SK-N-SH treated with all-trans-retinoic acid at 6 μM for 48 hours (cell line): Measurements from ENCODE around the gene LUC7L2.
"Not testable (repeated sequence)": the region's sequence is repeated elsewhere in the genome, so short reads cannot be mapped to it uniquely, and the experiment has no call there.

ENCODE experiments used
- ATAC-seq: fragments of 200-7000 bp; cut with Tn5 transposase; 3 replicates; pipeline ENCODE4 v1.9.1; 2020; ENCODE audit warnings: mild to moderate bottlenecking, moderate library complexity
- ARNTL ChIP-seq: fragments of 450-650 bp; formaldehyde crosslinking; IDR thresholded peaks from 2 replicates; pipeline ENCODE4 v1.5.0; 2020; ENCODE audit warnings: low read depth, mild to moderate bottlenecking, moderate library complexity, borderline replicate concordance
- BACH2 ChIP-seq: fragments of 250-450 bp; sonication (Bioruptor Pico); IDR thresholded peaks from 2 replicates; pipeline ENCODE4 v1.9.0; 2021; ENCODE audit warnings: mild to moderate bottlenecking, borderline replicate concordance
- CSDC2 ChIP-seq: fragments of 250-450 bp; sonication (Bioruptor Pico); IDR thresholded peaks from 2 replicates; pipeline ENCODE4 v1.5.0; 2020; ENCODE audit warnings: mild to moderate bottlenecking, moderate library complexity
- CSRNP3 ChIP-seq: fragments of 250-450 bp; sonication (Bioruptor Pico); IDR thresholded peaks from 2 replicates; pipeline ENCODE4 v1.5.1; 2021; ENCODE audit warnings: mild to moderate bottlenecking, moderate library complexity
- GLIS3 ChIP-seq: fragments of 250-450 bp; sonication (Bioruptor Pico); IDR thresholded peaks from 2 replicates; pipeline ENCODE4 v1.5.0; 2020; ENCODE audit warnings: mild to moderate bottlenecking, moderate library complexity
- ISL1 ChIP-seq: fragments of 250-450 bp; sonication (Bioruptor Pico); IDR thresholded peaks from 2 replicates; pipeline ENCODE4 v2.1.2; 2022; ENCODE audit warnings: mild to moderate bottlenecking, moderate library complexity
- PATZ1 ChIP-seq: fragments of 250-450 bp; sonication (Bioruptor Pico); IDR thresholded peaks from 2 replicates; pipeline ENCODE4 v1.8.0; 2020; ENCODE audit warnings: mild to moderate bottlenecking, moderate library complexity, borderline replicate concordance
- RARB ChIP-seq: fragments of 250-450 bp; sonication (Bioruptor Pico); IDR thresholded peaks from 2 replicates; pipeline ENCODE4 v1.8.0; 2021; ENCODE audit warnings: mild to moderate bottlenecking, moderate library complexity
- SNAI2 ChIP-seq: fragments of 250-450 bp; sonication (Bioruptor Pico); IDR thresholded peaks from 2 replicates; pipeline ENCODE4 v1.5.0; 2020; ENCODE audit warnings: mild to moderate bottlenecking, moderate library complexity
- TCF4 ChIP-seq: fragments of 250-450 bp; sonication (Bioruptor Pico); IDR thresholded peaks from 2 replicates; pipeline ENCODE4 v1.8.0; 2021; ENCODE audit warnings: mild to moderate bottlenecking, moderate library complexity, borderline replicate concordance
- ZFP3 ChIP-seq: fragments of 250-450 bp; sonication (Bioruptor Pico); IDR thresholded peaks from 2 replicates; pipeline ENCODE4 v1.5.0; 2020; ENCODE audit warnings: mild to moderate bottlenecking, moderate library complexity
- ZFP30 ChIP-seq: fragments of 450-650 bp; formaldehyde crosslinking; IDR thresholded peaks from 2 replicates; pipeline ENCODE4 v1.5.0; 2022; ENCODE audit warnings: mild to moderate bottlenecking, moderate library complexity
- ZNF565 ChIP-seq: fragments of 450-650 bp; formaldehyde crosslinking; conservative IDR thresholded peaks from 2 replicates; pipeline ENCODE4 v1.5.0; 2020; ENCODE audit warnings: low read depth, mild to moderate bottlenecking, moderate library complexity
- ZNF70 ChIP-seq: fragments of 450-650 bp; formaldehyde crosslinking; IDR thresholded peaks from 2 replicates; pipeline ENCODE4 v1.5.0; 2020; ENCODE audit warnings: mild to moderate bottlenecking, moderate library complexity
- ZNF8 ChIP-seq: fragments of 450-650 bp; formaldehyde crosslinking; IDR thresholded peaks from 2 replicates; pipeline ENCODE4 v1.5.0; 2020; ENCODE audit warnings: mild to moderate bottlenecking, moderate library complexity
- TF ChIP-seq, protein P1 (sequence below): fragments of 250-450 bp; sonication (Bioruptor Pico); IDR thresholded peaks from 2 replicates; pipeline ENCODE4 v1.5.1; 2020; ENCODE audit warnings: low read depth, mild to moderate bottlenecking, moderate library complexity
- TF ChIP-seq, protein P2 (sequence below): fragments of 250-450 bp; sonication (Bioruptor Pico); IDR thresholded peaks from 2 replicates; pipeline ENCODE4 v1.5.0; 2020; ENCODE audit warnings: mild to moderate bottlenecking, moderate library complexity
- TF ChIP-seq, protein P3 (sequence below): fragments of 250-450 bp; sonication (Bioruptor Pico); IDR thresholded peaks from 2 replicates; pipeline ENCODE4 v1.8.0; 2021; ENCODE audit warnings: low read depth, mild to moderate bottlenecking, moderate library complexity, borderline replicate concordance

Gene LUC7L2

GRCh38 chr7:139422126-139422525, 62.4 kb downstream of the LUC7L2 start:
- TF ChIP-seq CSDC2 (CRISPR knock-in tag) (no peak), GLIS3 (CRISPR knock-in tag) (no peak), CSRNP3 (CRISPR knock-in tag) (no peak), ZNF565 (CRISPR knock-in tag) (no peak), SNAI2 (CRISPR knock-in tag) (peak; percentile 70), ISL1 (CRISPR knock-in tag) (0 out of 2 replicates have a peak, but pooled peaks have one; percentile 9), ZNF8 (CRISPR knock-in tag) (peak; percentile 36; the same call in 1 of the 2 replicates), ZFP30 (CRISPR knock-in tag) (no peak), ARNTL (CRISPR knock-in tag) (no peak), ZNF70 (no peak), TCF4 (CRISPR knock-in tag) (peak; percentile 73; the same call in 1 of the 2 replicates), RARB (CRISPR knock-in tag) (no peak)
- TF ChIP-seq, protein P1, sequence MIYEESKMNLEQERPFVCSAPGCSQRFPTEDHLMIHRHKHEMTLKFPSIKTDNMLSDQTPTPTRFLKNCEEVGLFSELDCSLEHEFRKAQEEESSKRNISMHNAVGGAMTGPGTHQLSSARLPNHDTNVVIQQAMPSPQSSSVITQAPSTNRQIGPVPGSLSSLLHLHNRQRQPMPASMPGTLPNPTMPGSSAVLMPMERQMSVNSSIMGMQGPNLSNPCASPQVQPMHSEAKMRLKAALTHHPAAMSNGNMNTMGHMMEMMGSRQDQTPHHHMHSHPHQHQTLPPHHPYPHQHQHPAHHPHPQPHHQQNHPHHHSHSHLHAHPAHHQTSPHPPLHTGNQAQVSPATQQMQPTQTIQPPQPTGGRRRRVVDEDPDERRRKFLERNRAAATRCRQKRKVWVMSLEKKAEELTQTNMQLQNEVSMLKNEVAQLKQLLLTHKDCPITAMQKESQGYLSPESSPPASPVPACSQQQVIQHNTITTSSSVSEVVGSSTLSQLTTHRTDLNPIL (CRISPR knock-in tag), result no peak
- TF ChIP-seq, protein P2, sequence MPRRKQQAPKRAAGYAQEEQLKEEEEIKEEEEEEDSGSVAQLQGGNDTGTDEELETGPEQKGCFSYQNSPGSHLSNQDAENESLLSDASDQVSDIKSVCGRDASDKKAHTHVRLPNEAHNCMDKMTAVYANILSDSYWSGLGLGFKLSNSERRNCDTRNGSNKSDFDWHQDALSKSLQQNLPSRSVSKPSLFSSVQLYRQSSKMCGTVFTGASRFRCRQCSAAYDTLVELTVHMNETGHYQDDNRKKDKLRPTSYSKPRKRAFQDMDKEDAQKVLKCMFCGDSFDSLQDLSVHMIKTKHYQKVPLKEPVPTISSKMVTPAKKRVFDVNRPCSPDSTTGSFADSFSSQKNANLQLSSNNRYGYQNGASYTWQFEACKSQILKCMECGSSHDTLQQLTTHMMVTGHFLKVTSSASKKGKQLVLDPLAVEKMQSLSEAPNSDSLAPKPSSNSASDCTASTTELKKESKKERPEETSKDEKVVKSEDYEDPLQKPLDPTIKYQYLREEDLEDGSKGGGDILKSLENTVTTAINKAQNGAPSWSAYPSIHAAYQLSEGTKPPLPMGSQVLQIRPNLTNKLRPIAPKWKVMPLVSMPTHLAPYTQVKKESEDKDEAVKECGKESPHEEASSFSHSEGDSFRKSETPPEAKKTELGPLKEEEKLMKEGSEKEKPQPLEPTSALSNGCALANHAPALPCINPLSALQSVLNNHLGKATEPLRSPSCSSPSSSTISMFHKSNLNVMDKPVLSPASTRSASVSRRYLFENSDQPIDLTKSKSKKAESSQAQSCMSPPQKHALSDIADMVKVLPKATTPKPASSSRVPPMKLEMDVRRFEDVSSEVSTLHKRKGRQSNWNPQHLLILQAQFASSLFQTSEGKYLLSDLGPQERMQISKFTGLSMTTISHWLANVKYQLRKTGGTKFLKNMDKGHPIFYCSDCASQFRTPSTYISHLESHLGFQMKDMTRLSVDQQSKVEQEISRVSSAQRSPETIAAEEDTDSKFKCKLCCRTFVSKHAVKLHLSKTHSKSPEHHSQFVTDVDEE (CRISPR knock-in tag), result no peak
- TF ChIP-seq, all 23 proteins: peak for 4
- peak; percentile 27 for ATAC-seq

DNA sequence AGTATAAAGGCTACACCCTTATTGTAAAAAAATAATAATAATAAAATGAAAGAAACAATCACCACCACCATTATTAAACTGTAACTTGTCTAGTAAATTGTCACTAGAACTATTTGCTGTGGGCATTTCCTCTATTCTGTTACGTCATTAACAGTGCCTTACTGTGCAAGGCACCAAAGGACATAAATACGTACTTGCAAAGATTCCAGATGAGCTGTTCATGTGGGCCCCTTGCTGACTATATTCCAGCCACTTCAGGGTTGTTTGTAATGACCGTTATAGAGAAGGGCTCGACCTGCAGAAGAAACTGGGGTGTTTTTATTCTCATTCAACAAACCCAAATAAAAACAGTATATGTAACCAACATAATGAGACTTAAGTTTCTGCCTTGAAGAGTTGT, 63.4 kb downstream of the LUC7L2 start:
- TF ChIP-seq, protein P2 (CRISPR knock-in tag), result no peak
- no peak for ATAC-seq

GRCh38 chr7:139424004-139424403, 64.3 kb downstream of the LUC7L2 start:
- TF ChIP-seq ZFP3 (CRISPR knock-in tag), result no peak
- no peak for ATAC-seq

DNA sequence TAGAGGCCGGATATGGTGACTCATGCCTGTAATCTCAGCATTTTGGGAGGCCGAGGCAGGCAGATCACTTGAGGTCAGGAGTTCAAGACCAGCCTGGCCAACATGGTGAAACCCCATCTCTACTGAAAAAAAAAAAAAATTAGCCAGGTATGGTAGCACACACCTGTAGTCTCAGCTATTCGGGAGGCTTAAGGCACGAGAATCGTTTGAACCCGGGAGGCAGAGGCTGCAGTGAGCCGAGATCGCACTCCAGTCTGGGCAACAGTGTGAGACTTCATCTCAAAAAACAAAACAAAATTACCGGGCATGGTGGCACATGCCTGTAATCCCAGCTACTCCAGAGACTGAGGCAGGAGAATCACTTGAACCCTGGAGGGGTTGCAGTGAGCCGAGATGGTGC, 66.0 kb downstream of the LUC7L2 start:
- not testable (repeated sequence) for ATAC-seq

GRCh38 chr7:139426258-139427028, 66.7 kb downstream of the LUC7L2 start:
- ATAC-seq, result no peak; the same call in 2 of the 3 replicates
- no peak for TF ChIP-seq SNAI2 (CRISPR knock-in tag)
- TF ChIP-seq BACH2, result no peak
- no peak for TF ChIP-seq ZNF565 (CRISPR knock-in tag)
- TF ChIP-seq, protein P3, sequence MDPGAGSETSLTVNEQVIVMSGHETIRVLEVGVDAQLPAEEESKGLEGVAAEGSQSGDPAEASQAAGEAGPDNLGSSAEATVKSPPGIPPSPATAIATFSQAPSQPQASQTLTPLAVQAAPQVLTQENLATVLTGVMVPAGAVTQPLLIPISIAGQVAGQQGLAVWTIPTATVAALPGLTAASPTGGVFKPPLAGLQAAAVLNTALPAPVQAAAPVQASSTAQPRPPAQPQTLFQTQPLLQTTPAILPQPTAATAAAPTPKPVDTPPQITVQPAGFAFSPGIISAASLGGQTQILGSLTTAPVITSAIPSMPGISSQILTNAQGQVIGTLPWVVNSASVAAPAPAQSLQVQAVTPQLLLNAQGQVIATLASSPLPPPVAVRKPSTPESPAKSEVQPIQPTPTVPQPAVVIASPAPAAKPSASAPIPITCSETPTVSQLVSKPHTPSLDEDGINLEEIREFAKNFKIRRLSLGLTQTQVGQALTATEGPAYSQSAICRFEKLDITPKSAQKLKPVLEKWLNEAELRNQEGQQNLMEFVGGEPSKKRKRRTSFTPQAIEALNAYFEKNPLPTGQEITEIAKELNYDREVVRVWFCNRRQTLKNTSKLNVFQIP (CRISPR knock-in tag), result no peak
- no peak for TF ChIP-seq PATZ1 (CRISPR knock-in tag)
